Subcutaneous abdominal adipose tissue (tissue), 5 donors: ENCODE results near the gene TCEAL1.

Experiments used
- H3K27ac ChIP-seq: one replicate; pipeline ENCODE4 v1.7.0; 2013; ENCODE audit warnings: low read depth, mild to moderate bottlenecking, inconsistent platforms, low read length, moderate library complexity
- H3K27me3 ChIP-seq, 5 donors: one replicate each; pipeline ENCODE4 v1.7.0; 2013; ENCODE audit warnings: low read length in 5 of 5, inconsistent platforms in 1 of 5; ENCODE audit not compliant: control insufficient read depth in 5 of 5, insufficient read depth in 4 of 5
- H3K36me3 ChIP-seq, 5 donors: one replicate each; pipeline ENCODE4 v1.7.0; 2013; ENCODE audit warnings: low read length in 5 of 5; ENCODE audit not compliant: control insufficient read depth in 5 of 5, insufficient read depth in 5 of 5
- H3K4me1 ChIP-seq, 5 donors: one replicate each; pipeline ENCODE4 v1.7.0; 2013; ENCODE audit warnings: low read length in 5 of 5, mild to moderate bottlenecking in 3 of 5, moderate library complexity in 1 of 5; ENCODE audit not compliant: control insufficient read depth in 5 of 5, insufficient read depth in 5 of 5
- H3K4me3 ChIP-seq, 5 donors: one replicate each; pipeline ENCODE4 v1.7.0; 2013; ENCODE audit warnings: low read length in 5 of 5, low read depth in 1 of 5
- H3K9ac ChIP-seq, 5 donors: one replicate each; pipeline ENCODE4 v1.7.0; 2013; ENCODE audit warnings: low read length in 5 of 5, mild to moderate bottlenecking in 4 of 5, moderate library complexity in 3 of 5
- H3K9me3 ChIP-seq, 5 donors: one replicate each; pipeline ENCODE4 v1.7.0; 2013; ENCODE audit warnings: low read length in 5 of 5; ENCODE audit not compliant: control insufficient read depth in 5 of 5
- donor health status: healthy.
- donor health status: healthy.
- donor health status: healthy.
- donor health status: healthy.
- donor health status: healthy.

Gene TCEAL1

DNA sequence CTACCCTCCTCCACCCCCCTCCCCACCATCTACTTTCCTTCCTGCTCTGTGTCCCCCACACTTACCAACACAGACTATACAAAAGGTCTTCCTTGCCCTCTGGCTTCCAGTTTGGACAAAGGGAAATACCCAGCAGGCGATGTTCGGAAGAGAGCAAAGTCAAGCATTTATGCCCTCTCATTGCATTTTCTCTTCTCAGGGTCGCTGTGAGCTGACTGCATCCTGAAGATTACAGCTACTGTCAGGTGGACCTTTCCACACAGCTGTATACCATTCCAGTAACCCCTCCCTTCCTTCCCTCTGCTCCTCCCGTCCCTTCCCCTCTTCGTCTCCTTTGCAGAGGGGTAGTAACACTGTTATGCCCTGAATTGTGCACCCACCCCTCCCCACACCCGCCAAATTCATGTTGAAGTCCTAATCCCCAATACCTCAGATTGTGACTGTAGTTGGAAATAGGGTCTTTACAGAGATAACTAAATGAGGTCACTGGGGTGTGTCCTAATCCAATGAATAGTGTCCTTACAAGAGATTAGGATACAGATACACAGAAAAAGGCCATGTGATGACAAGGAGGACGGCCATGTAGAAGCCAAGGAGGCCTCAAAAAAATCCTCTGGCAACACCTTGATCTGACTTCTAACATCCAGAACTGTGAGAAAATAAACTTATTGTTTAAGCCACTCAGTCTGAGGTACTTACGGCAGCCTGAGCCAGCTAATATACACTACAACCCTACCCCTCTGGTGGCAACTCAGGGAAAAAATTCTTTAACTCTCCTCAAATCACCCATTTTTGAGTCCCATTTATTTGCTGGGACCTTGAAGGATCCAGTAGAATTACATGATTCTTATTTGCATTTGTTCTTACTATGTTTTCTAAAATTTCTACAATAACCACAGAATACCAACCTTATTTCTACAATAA, 46.0 kb downstream of the TCEAL1 start:
- no peaks in the 10 kb centered on the region for H3K9me3 ChIP-seq
- H3K27ac ChIP-seq: no peak overlapping the region
- no peaks in the 10 kb centered on the region for H3K27me3 ChIP-seq
- peaks cover 11 to 35% (median 24%) of the 10 kb centered on the region in 5 donors for H3K36me3 ChIP-seq
- H3K4me1 ChIP-seq: no peaks in the 10 kb centered on the region
- H3K9ac ChIP-seq: no peak overlapping the region
- H3K4me3 ChIP-seq: no peak overlapping the region

- Histone ChIP-seq H3K9ac (no peak overlapping the region), H3K4me3 (no peak overlapping the region), H3K4me1 (peaks cover 0 to 9% (median 0%) of the 10 kb centered on the region in 5 donors), H3K27me3 (peaks cover 0 to 2% (median 0%) of the 10 kb centered on the region in 5 donors), H3K36me3 (peaks cover 15 to 46% (median 28%) of the 10 kb centered on the region in 5 donors), H3K9me3 (no peaks in the 10 kb centered on the region), H3K27ac (no peak overlapping the region)
Observed at GRCh38 chrX:103678199-103678993, 49.6 kb downstream of the TCEAL1 start.
